ENCODE data around the gene DNAJB6. TPM values are rescaled to one million over a fixed set of nuclear protein-coding genes. Genes with fewer than 3 reads are reported as not detected.

The DNAJB6 gene
- total RNA-seq, 2 experiments from 2014 or later, result 85.9 to 97.1 TPM

GRCh38 chr7:157463245-157463644, 126.4 kb downstream of the DNAJB6 start:
- Mint-ChIP-seq H3K4me1 (peaks cover 2% of the 10 kb centered on the region), H3K27me3 (peaks cover 18% of the 10 kb centered on the region), H3K4me3 (no peak overlapping the region), H3K36me3 (ENCODE audit: low read depth) (no peaks in the 10 kb centered on the region), H3K27ac (no peak overlapping the region), H3K9me3 (no peaks in the 10 kb centered on the region)
- ChIA-PET CTCF (no interaction called here), POLR2A (no interaction called here)
- DNase-seq, result no peak

GRCh38 chr7:157464111-157464970, 127.5 kb downstream of the DNAJB6 start:
- no peak overlapping the region for H3K4me3 Mint-ChIP-seq
- CTCF ChIA-PET, result no interaction called here
- H3K9me3 Mint-ChIP-seq, result no peaks in the 10 kb centered on the region
- H3K36me3 Mint-ChIP-seq (ENCODE audit: low read depth), result no peaks in the 10 kb centered on the region
- H3K27ac Mint-ChIP-seq, result no peak overlapping the region
- H3K4me1 Mint-ChIP-seq, result peaks cover 2% of the 10 kb centered on the region
- POLR2A ChIA-PET, result no interaction called here
- DNase-seq, result peak; percentile 15
- peaks cover 18% of the 10 kb centered on the region for H3K27me3 Mint-ChIP-seq

GRCh38 chr7:157464971-157465886, 128.4 kb downstream of the DNAJB6 start:
- no peak overlapping the region for H3K27ac Mint-ChIP-seq
- POLR2A ChIA-PET, result no interaction called here

GRCh38 chr7:157465891-157466866, 129.4 kb downstream of the DNAJB6 start:
- POLR2A ChIA-PET, result no interaction called here

More at GRCh38 chr7:157464971-157465886, 128.4 kb downstream of the DNAJB6 start:
- no peak for DNase-seq
- Mint-ChIP-seq H3K4me1 (peaks cover 7% of the 10 kb centered on the region), H3K36me3 (ENCODE audit: low read depth) (no peaks in the 10 kb centered on the region), H3K9me3 (no peaks in the 10 kb centered on the region), H3K4me3 (no peak overlapping the region), H3K27me3 (peaks cover 18% of the 10 kb centered on the region)
- CTCF ChIA-PET, result interaction anchor here (0.8 kb wide), 1 partner anchor 14 kb away, joined by 3 read pairs; no protein-coding TSS in a partner anchor

DNA sequence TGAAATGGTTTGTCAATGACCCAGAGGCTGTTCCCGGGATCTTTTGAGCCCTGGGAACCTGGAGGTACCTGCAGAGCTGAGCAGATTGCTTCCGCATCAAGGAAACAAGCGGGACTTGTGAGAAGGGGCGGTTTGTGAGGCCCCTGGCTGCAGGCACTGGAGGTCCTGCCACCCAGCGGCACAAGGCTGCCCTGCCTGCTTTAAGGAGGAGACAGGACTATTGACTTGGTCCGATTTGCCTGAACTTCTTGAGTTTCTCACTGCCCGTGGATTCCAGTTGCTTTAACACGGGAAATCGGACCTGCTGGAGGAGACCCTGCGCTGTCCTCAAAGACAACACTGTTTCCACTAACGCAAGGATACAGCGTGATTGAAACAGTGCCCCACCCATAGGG, 130.1 kb downstream of the DNAJB6 start:
- ChIA-PET CTCF (no interaction called here), POLR2A (no interaction called here)
- H3K27me3 Mint-ChIP-seq, result peaks cover 16% of the 10 kb centered on the region
- H3K4me1 Mint-ChIP-seq, result peaks cover 21% of the 10 kb centered on the region
- peaks cover 7% of the 10 kb centered on the region for H3K36me3 Mint-ChIP-seq (ENCODE audit: low read depth)
- no peaks in the 10 kb centered on the region for H3K9me3 Mint-ChIP-seq
- no peak overlapping the region for H3K4me3 Mint-ChIP-seq
- no peak overlapping the region for H3K27ac Mint-ChIP-seq
- DNase-seq, result peak; percentile 14

More at GRCh38 chr7:157465891-157466866, 129.4 kb downstream of the DNAJB6 start:
- Mint-ChIP-seq H3K9me3 (no peaks in the 10 kb centered on the region), H3K4me3 (no peak overlapping the region), H3K27me3 (peaks cover 18% of the 10 kb centered on the region), H3K4me1 (peaks cover 14% of the 10 kb centered on the region), H3K27ac (no peak overlapping the region), H3K36me3 (ENCODE audit: low read depth) (peaks cover 4% of the 10 kb centered on the region)
- DNase-seq, result peak; percentile 5
- CTCF ChIA-PET, result interaction anchor here (0.8 kb wide), 1 partner anchor 13 kb away, joined by 3 read pairs; no protein-coding TSS in a partner anchor

Other genes starting within 250 kb of the DNAJB6 start
- 10 to 100 TPM; 55.0 to 55.7 TPM for gene UBE3C, start 198.1 kb upstream of the DNAJB6 start, total RNA-seq